GM12878 (cell line): ENCODE data around the gene SNN. TPM values are rescaled to one million over a fixed set of nuclear protein-coding genes. Genes with fewer than 3 reads are reported as not detected.
A peak's percentile ranks its signal among the peaks of the same experiment; 100 is the strongest.

Source experiments
- ATAC-seq: fragments of 200-7000 bp; cut with Tn5 transposase; 3 replicates; pipeline ENCODE4 v1.9.1; 2020; ENCODE audit warnings: mild to moderate bottlenecking, moderate library complexity
- BruUV-seq: library from RNA; stranded (reverse); fragments of 400-500 nt; replicated peaks from 2 replicates; lab custom pipeline; 2021; lab: Mats Ljungman, UMichigan
- CTCF ChIA-PET: fragments of 300-600 bp; sonication (Branson Sonifier 250); formaldehyde crosslinking; extraction: SDS; loops from one replicate; lab custom pipeline; 2021; ENCODE audit warnings: inconsistent platforms; lab: Yijun Ruan, JAX
- POLR2A ChIA-PET: fragments of 350-600 bp; formaldehyde crosslinking; extraction: SDS; loops from one replicate; lab custom pipeline; 2021; ENCODE audit warnings: inconsistent platforms; lab: Charles Lee
- RAD21 ChIA-PET: fragments of 300-600 bp; sonication (Branson Sonifier 250); formaldehyde crosslinking; loops from one replicate; lab custom pipeline; 2023; ENCODE audit warnings: antibody characterized with exemption; ENCODE audit not compliant: unreplicated experiment; lab: Charles Lee
- SMC1A ChIA-PET: fragments of 300-600 bp; sonication (Branson Sonifier 250); formaldehyde crosslinking; loops from one replicate; lab custom pipeline; 2023; ENCODE audit not compliant: unreplicated experiment, uncharacterized antibody; lab: Charles Lee
- DNase-seq: peaks from one replicate; pipeline ENCODE4 v3.0.0-alpha.2; 2011; ENCODE audit warnings: low read depth, low spot score
- FAIRE-seq: peaks from 3 replicates; lab custom pipeline; 2011; peaks lifted over from hg19 to GRCh38; lab: Jason Lieb, UNC
- H2AFZ ChIP-seq: 2 replicates; pipeline ENCODE4 v1.6.0; 2011; ENCODE audit warnings: low read depth, low read length, control low read depth; ENCODE audit not compliant: control insufficient read depth
- H3K27ac ChIP-seq: 2 replicates; pipeline ENCODE4 v1.5.1; 2011; ENCODE audit warnings: control low read depth; ENCODE audit not compliant: control insufficient read depth, insufficient read depth
- H3K27me3 ChIP-seq, 2 experiments: replicated peaks in 1 of 2; 2 replicates each; pipeline versions ENCODE4 v1.6.0 to v1.6.1; 2011; ENCODE audit warnings: low read length in 1 of 2; ENCODE audit not compliant: control insufficient read depth in 2 of 2, insufficient read depth in 2 of 2
- H3K36me3 ChIP-seq, 2 experiments: 2 replicates each; pipeline ENCODE4 v1.5.1; 2011; ENCODE audit warnings: low read length in 1 of 2; ENCODE audit not compliant: control insufficient read depth in 2 of 2, insufficient read depth in 2 of 2
- H3K4me1 ChIP-seq: 2 replicates; pipeline ENCODE4 v1.6.1; 2011; ENCODE audit warnings: mild to moderate bottlenecking, low read length, moderate library complexity, mixed read lengths; ENCODE audit not compliant: control insufficient read depth, insufficient read depth
- H3K4me2 ChIP-seq: 2 replicates; pipeline ENCODE4 v1.6.0; 2011; ENCODE audit warnings: control low read depth; ENCODE audit not compliant: control insufficient read depth, insufficient read depth
- H3K4me3 ChIP-seq: fragments of 200-600 bp; sonication (generic); 2 replicates; pipeline ENCODE4 v1.5.1; 2016
- H3K79me2 ChIP-seq: 2 replicates; pipeline ENCODE4 v1.6.0; 2011; ENCODE audit warnings: low read length; ENCODE audit not compliant: control insufficient read depth, insufficient read depth
- H3K9ac ChIP-seq: 2 replicates; pipeline ENCODE4 v1.8.0; 2011; ENCODE audit warnings: low read length, control low read depth, mixed read lengths; ENCODE audit not compliant: control insufficient read depth, insufficient read depth
- H3K9me3 ChIP-seq: replicated peaks from 3 replicates; pipeline ENCODE4 v1.5.1; 2011; ENCODE audit warnings: mild to moderate bottlenecking, low read length; ENCODE audit not compliant: control insufficient read depth, insufficient read depth
- H4K20me1 ChIP-seq: 2 replicates; pipeline ENCODE4 v1.6.0; 2011; ENCODE audit not compliant: control insufficient read depth, insufficient read depth
- CEBPB ChIP-seq, 2 experiments: fragments of 150-350 bp in 1 of 2; IDR thresholded peaks; 2 replicates each; pipeline ENCODE4 v1.6.1; 2012 to 2014; ENCODE audit warnings: low read depth in 2 of 2, low read length in 2 of 2, borderline replicate concordance in 1 of 2, inconsistent platforms in 1 of 2
- EED ChIP-seq: sonication (generic); IDR thresholded peaks from 2 replicates; pipeline ENCODE4 v1.6.1; 2016; ENCODE audit warnings: antibody characterized with exemption, low read depth
- ETV6 ChIP-seq, 2 experiments: fragments of 450-650 bp in 1 of 2; IDR thresholded peaks in 1 of 2; conservative IDR thresholded peaks in 1 of 2; 2 replicates each; pipeline ENCODE4 v1.6.1; 2014; ENCODE audit warnings: antibody characterized with exemption in 1 of 2, borderline replicate concordance in 1 of 2, low read depth in 1 of 2, mild to moderate bottlenecking in 1 of 2, moderate library complexity in 1 of 2
- EZH2 ChIP-seq: IDR thresholded peaks from 2 replicates; pipeline ENCODE4 v1.6.1; 2012; ENCODE audit warnings: low read depth, mild to moderate bottlenecking, control low read depth, inconsistent platforms, low read length, borderline replicate concordance; ENCODE audit not compliant: control insufficient read depth
- MEF2B ChIP-seq: fragments of 450-650 bp; IDR thresholded peaks from 2 replicates; pipeline ENCODE4 v1.6.1; 2018; ENCODE audit warnings: mild to moderate bottlenecking, moderate library complexity; ENCODE audit not compliant: partially characterized antibody, poor library complexity, severe bottlenecking
- POLR2A ChIP-seq: IDR thresholded peaks from 2 replicates; pipeline ENCODE4 v1.6.1; 2011; ENCODE audit warnings: low read depth, mild to moderate bottlenecking, low read length
- RBBP5 ChIP-seq: fragments of 200-600 bp; sonication (generic); conservative IDR thresholded peaks from 2 replicates; pipeline ENCODE4 v1.6.1; 2016
- RUNX3 ChIP-seq: IDR thresholded peaks from 2 replicates; pipeline ENCODE4 v1.6.1; 2012; ENCODE audit warnings: low read length, inconsistent platforms
- SIN3A ChIP-seq: IDR thresholded peaks from 2 replicates; pipeline ENCODE4 v1.6.1; 2012; ENCODE audit warnings: low read depth, low read length, improper control_type of control experiment
- WGBS: methylation state at CpG from one replicate; pipeline ENCODE4 v1.1.6; 2016; ENCODE audit warnings: low lambda C conversion rate; ENCODE audit not compliant: insufficient replicate concordance, insufficient coverage; ENCODE audit errors: missing lambda C conversion rate; 5-methylcytosine and 5-hydroxymethylcytosine counted together
- in situ Hi-C: fragments of 300-500 bp; cut with MboI; formaldehyde crosslinking; loops from 9 replicates; pipeline ENCODE4 v1.14.3; 2018; ENCODE audit warnings: mixed read lengths
- intact Hi-C: fragments of 100-400 bp; cut with micrococcal nuclease; formaldehyde crosslinking; loops from one replicate; pipeline ENCODE4 v1.14.2; 2022; ENCODE audit not compliant: unreplicated experiment
- polyA plus RNA-seq, 11 experiments: library from polyadenylated mRNA; depleted of rRNA in 4 of 11; unstranded in 6 of 11; stranded (reverse) in 5 of 11; fragments of >200 nt; fragmentation: Nextera tagmentation in 4 of 11; fragmentation: Illumina TruSeq in 1 of 11; extraction: Ambion mirVana in 4 of 11; extraction: Trizol in 1 of 11; gene quantifications; 1 replicate in 1 of 11; 2 replicates in 10 of 11; pipeline versions ENCODE4 v1.2.1 to v1.2.3, GENCODE V29; 2011 to 2016; ENCODE audit warnings: inconsistent platforms in 2 of 11, missing spikeins in 2 of 11, low read depth in 1 of 11
- total RNA-seq, 4 experiments: library from RNA; depleted of rRNA in 3 of 4; stranded (reverse); fragments of >200 nt in 3 of 4; fragmentation: Illumina TruSeq in 1 of 4; extraction: Trizol in 1 of 4; gene quantifications; 2 replicates each; pipeline versions ENCODE4 v1.2.1 to v1.2.3, GENCODE V29; 2013 to 2021

Gene SNN
- total and polyA plus RNA-seq, 10 of the 15 experiments (the other 5 are each of a cell fraction or from before 2014, with no cell fraction given) = 2.2 to 43.4 (median 27.8) TPM

GRCh38 chr16:11621539-11621919 is 46.7 kb upstream of the SNN start:
- Histone ChIP-seq H3K4me1 (peaks cover 9% of the 10 kb centered on the region), H4K20me1 (no peaks in the 10 kb centered on the region), H3K4me2 (peak overlapping the region; percentile 53), H3K27me3 (no peaks in the 10 kb centered on the region), H3K9ac (no peak overlapping the region; the same call in 1 of the 2 replicates), H3K4me3 (peak overlapping the region; percentile 55; the same call in 1 of the 2 replicates), H3K79me2 (no peaks in the 10 kb centered on the region), H3K27ac (no peak overlapping the region), H3K36me3 (no peaks in the 10 kb centered on the region), H2AFZ (peak overlapping the region; percentile 84), H3K9me3 (no peaks in the 10 kb centered on the region)
- 22% methylated on average over 6 of the region's 6 CpGs for WGBS
- intact Hi-C loops (no loop called here), in situ Hi-C loops (no loop called here)
- BruUV-seq = no TSS peak
- TF ChIP-seq EED (0 out of 2 replicates have a peak, but pooled peaks have one; percentile 15), ETV6 (conservative IDR thresholded peaks at IDR 0.05 in 1 of 2, IDR thresholded peaks at IDR 0.05 in 1 of 2; ENCODE audit: borderline replicate concordance in 1 of 2, low read depth in 1 of 2) (no peak)
- SMC1A ChIA-PET = interaction anchor here (0.7 to 1.5 kb wide), 5 partner anchors 9 to 90 kb away, joined by 3 to 5 read pairs (median 4); no protein-coding TSS in a partner anchor
- DNase-seq = no peak
- POLR2A ChIA-PET = interaction anchor here (0.5 to 1.8 kb wide), 3 partner anchors 37 to 276 kb away, joined by 3 to 5 read pairs (median 4); no protein-coding TSS in a partner anchor
- RAD21 ChIA-PET = interaction anchor here (1.1 kb wide), 1 partner anchor 90 kb away, joined by 3 read pairs; no protein-coding TSS in a partner anchor
- CTCF ChIA-PET = interaction anchor here (0.9 to 1.2 kb wide), 6 partner anchors 10 to 235 kb away, joined by 3 to 5 read pairs (median 3); no protein-coding TSS in a partner anchor
- ATAC-seq = no peak
- FAIRE-seq = no peak

- FAIRE-seq (no peak), DNase-seq (no peak), ATAC-seq (peak; percentile 65)
- in situ Hi-C loops (no loop called here), intact Hi-C loops (no loop called here)
- no peaks in the 10 kb centered on the region for H4K20me1 ChIP-seq
- peak overlapping the region; percentile 84 for H2AFZ ChIP-seq
- no peak for TF ChIP-seq CEBPB (IDR thresholded peaks at IDR 0.05; ENCODE audit: borderline replicate concordance in 1 of 2, low read depth in 2 of 2, low read length in 2 of 2)
- peak; percentile 43; the same call in 1 of the 2 replicates for TF ChIP-seq POLR2A
- TF ChIP-seq RUNX3 = 0 out of 2 replicates have a peak, but pooled peaks have one; percentile 8
- no peak for TF ChIP-seq EZH2
- no peak for TF ChIP-seq RBBP5
- no peak for TF ChIP-seq SIN3A
- TF ChIP-seq MEF2B = no peak
- SMC1A ChIA-PET = interaction anchor here (0.7 to 1.5 kb wide), 6 partner anchors 10 to 91 kb away, joined by 3 to 5 read pairs (median 4); no protein-coding TSS in a partner anchor
- CTCF ChIA-PET = interaction anchor here (0.5 to 1.2 kb wide), 7 partner anchors 10 to 235 kb away, joined by 3 to 5 read pairs (median 3); no protein-coding TSS in a partner anchor
- H3K79me2 ChIP-seq = no peaks in the 10 kb centered on the region
- peak overlapping the region; percentile 18 for H3K9ac ChIP-seq
- H3K36me3 ChIP-seq = no peaks in the 10 kb centered on the region
- peak overlapping the region; percentile 35; the same call in 1 of the 2 replicates for H3K27ac ChIP-seq
- RAD21 ChIA-PET = interaction anchor here (1.1 kb wide), 1 partner anchor 90 kb away, joined by 3 read pairs; no protein-coding TSS in a partner anchor
- 5% methylated on average over 19 of the region's 19 CpGs for WGBS
- peak overlapping the region; percentile 55; the same call in 1 of the 2 replicates for H3K4me3 ChIP-seq
- H3K4me2 ChIP-seq = peak overlapping the region; percentile 53
- no peaks in the 10 kb centered on the region for H3K27me3 ChIP-seq
- H3K9me3 ChIP-seq = no peaks in the 10 kb centered on the region
- POLR2A ChIA-PET = interaction anchor here (0.5 to 1.8 kb wide), 5 partner anchors 38 to 654 kb away, joined by 3 to 6 read pairs (median 4); no protein-coding TSS in a partner anchor
- no TSS peak for BruUV-seq
- H3K4me1 ChIP-seq = peaks cover 9% of the 10 kb centered on the region
These were observed 46.2 kb upstream of the SNN start for GRCh38 chr16:11621920-11622651.
